Activated T-helper 1 cell treated with anti-CD3 and anti-CD28 coated beads, Interleukin-12 subunit alpha, Interleukin-12 subunit beta, Interleukin-2, Interleukin-4 antibody, amounts not matched to agents 30 ng/mL and 10 ng/mL and 1 ng/mL, durations not matched to agents 14 hours and 24 hours and 36 hours (primary cell): ENCODE measurements around the gene PANX1. TPM values are rescaled to one million over a fixed set of nuclear protein-coding genes. Genes with fewer than 3 reads are reported as not detected.

Experiments
- DNase-seq: peaks from one replicate; pipeline ENCODE4 v3.0.0; 2021; ENCODE audit warnings: low spot score
- H3K27ac Mint-ChIP-seq: one replicate; pipeline ENCODE4 v1.8.0; 2021; ENCODE audit warnings: mild to moderate bottlenecking, mixed read lengths
- H3K27me3 Mint-ChIP-seq: one replicate; pipeline ENCODE4 v1.8.0; 2022; ENCODE audit warnings: mild to moderate bottlenecking, moderate library complexity, mixed read lengths; ENCODE audit not compliant: insufficient read depth
- H3K36me3 Mint-ChIP-seq: one replicate; pipeline ENCODE4 v1.8.0; 2021; ENCODE audit warnings: low read depth, mixed read lengths
- H3K4me1 Mint-ChIP-seq: one replicate; pipeline ENCODE4 v1.8.0; 2021; ENCODE audit warnings: low read depth, mixed read lengths
- H3K4me3 Mint-ChIP-seq: one replicate; pipeline ENCODE4 v1.8.0; 2021; ENCODE audit warnings: mild to moderate bottlenecking, moderate library complexity, mixed read lengths
- H3K9me3 Mint-ChIP-seq: one replicate; pipeline ENCODE4 v1.8.0; 2021; ENCODE audit warnings: mixed read lengths
- intact Hi-C: fragments of 100-400 bp; cut with micrococcal nuclease; formaldehyde crosslinking; loops from one replicate; pipeline ENCODE4 v1.15.1; 2024
- total RNA-seq: library from RNA; stranded (reverse); gene quantifications from 2 replicates; pipeline ENCODE4 v1.2.3, GENCODE V29; 2022

PANX1 gene
- total RNA-seq, 1 donor from 2014 or later: 20.8 TPM

DNA sequence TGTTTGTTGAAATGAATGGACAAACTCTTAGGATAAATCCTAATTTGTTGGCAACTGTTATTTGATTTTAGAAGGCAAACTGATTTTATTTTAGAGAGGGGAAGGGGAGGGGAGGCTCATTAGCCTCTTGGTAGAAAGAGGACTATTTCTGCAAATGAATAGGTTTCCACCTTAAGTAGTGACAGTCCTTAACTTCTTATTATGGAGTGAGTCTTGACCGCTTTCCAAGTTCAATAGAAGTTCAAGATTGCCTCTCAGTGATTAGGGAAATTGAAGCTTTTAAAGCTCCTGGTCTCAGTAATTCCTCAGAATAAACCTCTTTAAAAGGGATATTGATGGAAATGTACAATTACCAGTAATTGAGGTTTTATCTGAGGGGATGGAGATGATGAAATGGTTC, 55.7 kb downstream of the PANX1 start:
- intact Hi-C loops: loop anchor here (1.0 to 5.0 kb wide), 3 partner anchors 37 to 320 kb away; partner anchors contain the start of gene PANX1
- Mint-ChIP-seq H3K27ac (no peak overlapping the region), H3K4me1 (no peaks in the 10 kb centered on the region), H3K4me3 (no peak overlapping the region), H3K27me3 (no peaks in the 10 kb centered on the region), H3K36me3 (peaks cover 13% of the 10 kb centered on the region), H3K9me3 (peaks cover 4% of the 10 kb centered on the region)
- DNase-seq: no peak

DNA sequence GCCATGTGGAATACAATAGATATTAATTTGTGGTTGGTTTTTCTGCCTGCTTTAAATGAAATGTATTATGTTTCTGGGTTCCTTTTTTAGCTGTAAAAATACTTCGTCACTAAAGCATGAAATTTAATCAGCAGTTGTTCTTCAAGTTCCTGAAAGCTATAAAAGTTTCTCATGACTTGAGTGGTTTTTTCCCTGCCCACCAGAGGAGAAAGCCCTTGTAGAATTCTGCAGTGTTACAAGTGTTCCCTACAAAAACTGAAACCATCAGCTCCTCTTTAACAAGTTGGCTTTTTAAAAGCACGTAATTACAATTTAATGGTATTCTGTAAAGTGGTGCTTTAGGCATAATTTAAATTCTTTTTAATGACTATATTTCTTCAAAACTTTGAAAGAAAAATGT, 56.2 kb downstream of the PANX1 start:
- Mint-ChIP-seq H3K27me3 (no peaks in the 10 kb centered on the region), H3K27ac (no peak overlapping the region), H3K36me3 (peaks cover 13% of the 10 kb centered on the region), H3K4me3 (no peak overlapping the region), H3K9me3 (peaks cover 4% of the 10 kb centered on the region), H3K4me1 (no peaks in the 10 kb centered on the region)
- DNase-seq: no peak
- intact Hi-C loops: loop anchor here (1.0 to 5.0 kb wide), 3 partner anchors 38 to 319 kb away; partner anchors contain the start of gene PANX1

DNA sequence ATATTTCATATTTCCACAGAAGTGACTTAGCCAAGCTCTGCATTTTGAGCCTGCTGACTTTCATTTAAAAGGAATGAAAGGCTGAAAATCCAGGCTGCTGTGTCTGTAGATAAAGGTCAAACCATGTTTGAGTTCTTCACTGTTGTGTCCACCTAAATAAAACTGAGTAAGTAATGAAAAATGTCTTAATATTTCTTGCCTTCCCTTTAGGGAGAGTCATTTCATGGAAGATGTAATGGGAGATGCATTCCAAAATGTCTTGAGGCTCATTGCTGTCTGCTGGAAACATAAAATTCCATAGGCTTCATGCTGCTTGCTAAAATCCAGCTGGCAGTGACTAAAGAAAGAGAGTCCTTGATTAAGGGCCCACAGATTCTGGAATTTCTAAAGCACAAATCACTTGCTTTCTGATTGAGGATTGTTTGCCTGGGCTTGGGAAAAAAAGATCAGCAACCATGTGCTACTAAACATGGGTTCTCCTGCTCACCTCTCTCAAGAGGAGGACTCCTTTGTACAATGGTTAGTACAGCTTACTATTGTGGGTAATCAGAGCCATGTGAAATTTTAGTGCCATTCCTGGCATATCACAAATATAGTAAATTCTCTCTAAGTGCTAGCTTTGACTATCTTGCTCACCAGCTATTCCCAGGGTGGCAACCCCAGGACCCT, 56.9 kb downstream of the PANX1 start:
- no peaks in the 10 kb centered on the region for H3K27me3 Mint-ChIP-seq
- no peak for DNase-seq
- H3K27ac Mint-ChIP-seq: no peak overlapping the region
- H3K9me3 Mint-ChIP-seq: peaks cover 4% of the 10 kb centered on the region
- H3K36me3 Mint-ChIP-seq: peaks cover 10% of the 10 kb centered on the region
- H3K4me3 Mint-ChIP-seq: no peak overlapping the region
- H3K4me1 Mint-ChIP-seq: no peaks in the 10 kb centered on the region
- intact Hi-C loops: no loop called here

DNA sequence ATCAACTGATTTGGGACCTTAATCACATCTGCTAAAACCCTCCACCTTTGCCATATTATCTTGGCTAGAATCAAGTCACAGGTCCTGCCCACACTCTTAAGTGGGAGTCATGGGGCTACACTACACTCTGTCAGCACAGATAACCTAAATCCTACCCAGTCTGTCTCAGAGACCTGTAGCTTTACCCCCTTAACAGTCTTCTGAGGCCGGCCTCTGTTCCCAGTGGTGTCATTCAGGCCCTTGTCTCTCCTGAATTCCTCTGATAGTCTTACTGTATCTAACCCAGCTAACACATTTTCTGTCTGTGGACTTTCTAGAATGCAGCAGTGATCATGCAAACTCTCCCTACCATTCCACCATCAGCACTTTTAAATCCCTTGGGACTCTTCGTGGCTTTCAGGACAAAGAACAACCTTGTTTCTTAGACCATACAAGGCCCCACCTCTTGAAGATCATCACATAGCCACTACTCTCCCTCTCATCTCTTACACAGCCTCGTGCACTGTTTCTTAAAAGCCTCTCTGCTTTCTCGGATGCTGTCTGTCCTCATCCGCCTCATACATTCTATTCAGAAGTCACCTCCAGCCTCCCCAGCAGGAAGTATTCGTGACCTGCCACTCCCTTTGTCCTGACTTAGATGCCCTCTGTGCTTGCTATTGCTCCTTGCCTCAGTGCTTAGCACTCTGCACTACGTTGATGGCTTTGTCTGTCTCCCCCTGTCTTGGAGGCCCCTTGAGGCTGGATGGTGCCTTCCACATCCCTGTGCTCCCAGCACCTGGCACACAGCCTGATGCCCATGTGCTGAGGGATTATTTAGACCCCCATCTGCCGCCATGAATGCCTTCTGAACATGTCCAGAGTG, 57.9 kb downstream of the PANX1 start:
- Mint-ChIP-seq H3K27me3 (no peaks in the 10 kb centered on the region), H3K9me3 (peaks cover 4% of the 10 kb centered on the region), H3K27ac (no peak overlapping the region), H3K4me1 (no peaks in the 10 kb centered on the region), H3K4me3 (no peak overlapping the region), H3K36me3 (peaks cover 2% of the 10 kb centered on the region)
- intact Hi-C loops: no loop called here
- no peak for DNase-seq

DNA sequence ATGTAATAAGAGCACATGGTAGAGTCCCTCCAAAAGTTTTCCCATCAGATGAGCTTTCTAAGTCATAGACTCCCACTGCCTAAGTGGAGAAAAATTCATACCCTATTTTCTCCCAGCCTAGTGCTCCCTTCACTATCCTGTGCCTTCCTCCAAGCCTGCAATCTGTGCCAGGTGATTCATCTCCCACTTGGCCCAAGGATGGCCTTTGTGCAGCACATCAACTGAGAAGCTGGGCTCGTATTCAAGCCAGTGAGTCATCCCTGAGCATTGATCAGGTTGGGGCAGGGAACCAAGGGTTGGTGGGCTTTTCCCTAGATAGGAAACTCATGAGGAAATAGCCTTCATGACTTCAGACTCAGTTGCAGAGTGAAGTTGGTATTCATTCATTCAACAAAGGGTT, 64.6 kb downstream of the PANX1 start:
- no peaks in the 10 kb centered on the region for H3K4me1 Mint-ChIP-seq
- intact Hi-C loops: no loop called here
- H3K27ac Mint-ChIP-seq: no peak overlapping the region
- no peak for DNase-seq
- peaks cover 9% of the 10 kb centered on the region for H3K9me3 Mint-ChIP-seq
- no peak overlapping the region for H3K4me3 Mint-ChIP-seq
- H3K36me3 Mint-ChIP-seq: no peaks in the 10 kb centered on the region
- no peaks in the 10 kb centered on the region for H3K27me3 Mint-ChIP-seq

DNA sequence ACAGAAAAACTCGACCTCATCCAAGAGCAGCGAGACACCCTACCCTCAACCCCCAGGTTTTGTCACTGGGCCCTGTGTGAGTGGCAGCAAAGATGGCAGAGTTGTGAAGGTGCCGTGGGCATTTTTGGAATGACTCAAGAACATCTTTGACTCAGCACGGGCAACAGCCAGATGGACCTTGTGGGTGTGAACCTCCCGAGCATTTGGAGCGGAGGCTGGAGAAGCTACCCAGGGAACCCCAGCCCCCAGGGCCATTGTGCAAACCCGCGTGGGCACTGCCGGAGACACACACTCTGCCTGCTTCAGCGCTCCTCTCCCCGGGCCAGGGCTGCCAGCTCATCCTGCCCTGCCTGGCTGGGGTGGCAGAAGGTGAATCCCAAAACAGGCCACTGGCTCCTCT, 66.1 kb downstream of the PANX1 start:
- H3K4me3 Mint-ChIP-seq: no peak overlapping the region
- no peak overlapping the region for H3K27ac Mint-ChIP-seq
- no peak for DNase-seq
- H3K27me3 Mint-ChIP-seq: no peaks in the 10 kb centered on the region
- intact Hi-C loops: no loop called here
- H3K9me3 Mint-ChIP-seq: peaks cover 5% of the 10 kb centered on the region
- H3K4me1 Mint-ChIP-seq: no peaks in the 10 kb centered on the region
- H3K36me3 Mint-ChIP-seq: no peaks in the 10 kb centered on the region

DNA sequence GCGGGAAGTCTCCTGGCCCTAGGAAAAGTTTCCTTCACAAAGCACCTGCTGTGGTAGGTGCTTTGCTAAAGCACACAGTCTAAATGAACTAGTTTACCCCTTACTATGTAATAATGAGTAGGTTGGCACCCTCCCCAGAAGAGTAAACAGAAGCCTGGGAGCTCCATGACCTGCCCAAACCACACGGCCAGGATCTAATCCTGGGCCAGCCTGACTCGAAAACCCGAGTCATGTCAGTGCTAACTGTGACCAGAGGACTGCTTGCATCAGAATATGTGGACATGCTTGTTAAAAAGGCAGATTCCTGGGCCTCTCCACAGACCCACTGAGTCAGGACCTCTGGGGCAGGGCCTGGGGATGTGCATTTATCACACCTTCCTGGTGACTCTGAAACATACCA, 67.7 kb downstream of the PANX1 start:
- intact Hi-C loops: no loop called here
- Mint-ChIP-seq H3K4me1 (no peaks in the 10 kb centered on the region), H3K9me3 (peaks cover 5% of the 10 kb centered on the region), H3K27ac (no peak overlapping the region), H3K36me3 (no peaks in the 10 kb centered on the region), H3K4me3 (no peak overlapping the region), H3K27me3 (no peaks in the 10 kb centered on the region)
- DNase-seq: no peak

DNA sequence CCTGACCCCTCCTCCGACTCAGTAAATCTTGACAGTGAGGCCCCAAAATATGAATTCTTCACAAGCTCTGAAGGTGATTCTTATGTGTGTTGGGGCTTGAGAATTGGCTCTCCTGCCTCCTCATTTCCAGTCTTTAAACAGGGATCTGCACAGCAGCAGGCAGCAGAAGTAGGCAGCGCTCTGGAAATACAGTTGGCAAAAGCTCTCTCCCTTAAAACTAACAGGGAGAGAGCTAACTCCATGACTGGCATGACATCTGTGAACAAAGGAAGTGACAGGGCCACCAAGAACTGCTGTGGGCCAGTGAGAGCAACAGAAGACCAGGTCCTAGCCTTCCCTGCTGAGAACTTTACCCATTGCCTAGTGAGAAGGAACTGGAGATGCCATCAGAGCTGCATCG, 70.1 kb downstream of the PANX1 start:
- no peak overlapping the region for H3K27ac Mint-ChIP-seq
- intact Hi-C loops: no loop called here
- DNase-seq: no peak
- no peaks in the 10 kb centered on the region for H3K9me3 Mint-ChIP-seq
- no peaks in the 10 kb centered on the region for H3K36me3 Mint-ChIP-seq
- H3K27me3 Mint-ChIP-seq: peaks cover 2% of the 10 kb centered on the region
- no peaks in the 10 kb centered on the region for H3K4me1 Mint-ChIP-seq
- no peak overlapping the region for H3K4me3 Mint-ChIP-seq

DNA sequence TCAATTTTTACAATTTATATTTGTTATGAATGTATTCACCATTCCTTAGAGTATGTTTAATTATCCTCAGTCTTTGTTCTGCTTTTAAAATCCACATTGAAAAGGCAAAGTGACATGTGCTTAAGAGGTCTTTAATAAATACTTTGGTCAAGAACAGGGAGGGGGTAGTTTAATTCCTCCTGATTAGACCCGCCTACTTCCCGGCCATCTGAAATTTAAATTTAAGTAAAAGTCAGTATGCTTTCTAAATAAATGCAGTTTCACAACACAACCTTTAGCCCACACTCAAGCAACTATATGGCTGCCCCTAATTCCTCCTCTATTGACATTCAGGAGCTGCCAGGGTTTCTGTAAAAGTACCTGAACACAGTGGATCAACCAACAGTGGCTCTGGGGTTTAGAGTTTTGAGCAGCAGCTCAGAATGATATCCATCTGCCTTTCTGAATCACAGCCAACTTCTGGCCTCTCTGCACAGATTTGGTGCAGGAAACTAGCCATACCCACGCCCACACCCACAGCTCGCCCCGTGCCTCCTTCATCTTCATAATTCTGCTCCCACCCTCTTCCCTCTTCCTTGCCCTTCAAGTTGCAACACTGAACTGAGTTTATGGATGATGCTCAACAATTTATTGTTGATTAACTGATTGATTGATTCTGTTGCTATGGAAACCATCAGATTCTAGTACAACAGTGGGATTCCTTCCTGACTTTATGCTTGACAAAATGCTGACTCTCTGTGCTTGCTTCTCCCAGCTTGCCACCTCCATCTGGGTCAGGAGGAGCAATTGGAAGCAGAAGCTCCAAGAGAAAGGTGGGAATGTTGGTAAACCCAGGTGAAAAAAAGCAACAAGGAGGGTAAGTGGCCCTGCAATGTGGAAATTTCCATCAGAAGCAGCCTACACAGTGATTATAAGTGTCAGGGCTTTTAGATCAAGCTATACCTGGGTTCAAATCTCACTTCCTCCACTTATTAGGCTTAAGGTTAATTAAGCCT, 70.8 kb downstream of the PANX1 start:
- Mint-ChIP-seq H3K4me1 (no peaks in the 10 kb centered on the region), H3K4me3 (no peak overlapping the region), H3K36me3 (no peaks in the 10 kb centered on the region), H3K9me3 (no peaks in the 10 kb centered on the region), H3K27me3 (peaks cover 2% of the 10 kb centered on the region), H3K27ac (no peak overlapping the region)
- DNase-seq: no peak
- intact Hi-C loops: no loop called here

DNA sequence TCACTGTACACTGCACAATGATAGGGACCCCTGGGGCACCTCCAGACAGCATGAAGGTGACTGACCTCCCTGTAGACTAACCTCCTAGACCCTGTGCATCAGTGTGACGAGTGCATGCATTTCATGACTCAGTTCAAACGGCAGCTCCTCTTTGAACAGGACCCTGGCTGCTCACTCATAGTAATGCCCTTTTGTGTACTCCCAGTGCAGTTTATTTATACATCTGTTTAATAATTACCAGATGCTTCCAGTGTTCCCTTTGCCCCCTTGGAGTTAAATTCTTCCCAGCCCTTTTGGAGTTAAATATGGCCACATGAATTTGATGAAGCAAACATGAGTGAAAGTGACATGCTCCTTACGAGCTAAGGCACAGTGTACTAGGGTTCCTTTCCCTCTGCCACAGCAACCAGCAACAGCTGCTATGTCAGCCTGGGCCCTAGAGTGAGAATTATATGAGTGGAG, 72.4 kb downstream of the PANX1 start:
- intact Hi-C loops: no loop called here
- Mint-ChIP-seq H3K4me1 (no peaks in the 10 kb centered on the region), H3K36me3 (no peaks in the 10 kb centered on the region), H3K9me3 (no peaks in the 10 kb centered on the region), H3K27ac (no peak overlapping the region), H3K27me3 (peaks cover 7% of the 10 kb centered on the region), H3K4me3 (no peak overlapping the region)
- DNase-seq: no peak

DNA sequence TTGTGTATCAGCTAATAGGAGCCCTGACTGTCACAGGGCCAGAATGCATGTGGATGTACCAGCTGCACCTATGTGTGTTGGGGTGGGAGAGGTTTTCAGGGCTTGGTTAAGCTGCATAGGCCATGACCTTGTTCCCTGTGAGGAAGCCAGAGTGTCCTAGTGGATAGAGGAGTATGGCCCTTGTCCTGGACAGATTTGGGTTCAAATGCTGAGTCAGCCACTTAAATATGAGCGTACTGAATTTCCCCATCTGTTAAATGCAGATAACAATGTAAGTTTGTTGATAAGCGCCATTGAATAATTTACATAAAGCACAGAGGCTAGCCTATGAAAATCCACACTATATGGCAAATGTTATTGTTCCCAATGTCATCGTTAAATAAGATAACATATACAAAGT, 74.4 kb downstream of the PANX1 start:
- Mint-ChIP-seq H3K4me1 (no peaks in the 10 kb centered on the region), H3K27ac (no peak overlapping the region), H3K4me3 (no peak overlapping the region), H3K9me3 (no peaks in the 10 kb centered on the region), H3K27me3 (peaks cover 7% of the 10 kb centered on the region), H3K36me3 (no peaks in the 10 kb centered on the region)
- no peak for DNase-seq
- intact Hi-C loops: no loop called here

DNA sequence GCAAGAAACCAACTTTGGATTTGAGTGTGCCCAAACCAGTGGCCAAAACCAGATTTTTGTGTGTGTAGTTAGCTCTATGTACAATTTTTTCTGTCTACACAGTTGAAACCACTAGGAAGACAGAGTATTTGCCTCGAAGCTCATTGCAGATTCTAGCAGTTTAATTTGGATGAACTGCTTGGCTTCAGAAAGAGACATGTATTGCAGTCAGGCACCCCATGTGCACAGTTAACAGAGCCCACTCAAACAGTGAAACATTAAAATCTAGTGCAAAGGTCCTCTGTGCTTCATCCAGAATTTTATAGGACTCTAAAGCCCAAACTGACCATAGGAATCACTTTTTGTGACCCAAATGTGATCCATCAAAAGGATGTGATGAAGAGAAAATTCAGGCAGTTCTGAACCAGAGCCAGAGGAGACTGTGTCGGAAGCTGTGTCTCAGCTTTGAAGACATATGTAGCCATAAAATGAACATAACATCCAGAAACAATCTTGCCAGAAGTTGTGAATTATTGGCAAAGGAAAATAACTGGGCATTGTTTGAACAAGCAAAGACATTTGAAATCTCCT, 82.7 kb downstream of the PANX1 start:
- H3K27me3 Mint-ChIP-seq: peaks cover 4% of the 10 kb centered on the region
- intact Hi-C loops: no loop called here
- DNase-seq: no peak
- no peaks in the 10 kb centered on the region for H3K9me3 Mint-ChIP-seq
- H3K4me3 Mint-ChIP-seq: no peak overlapping the region
- no peaks in the 10 kb centered on the region for H3K4me1 Mint-ChIP-seq
- H3K36me3 Mint-ChIP-seq: no peaks in the 10 kb centered on the region
- no peak overlapping the region for H3K27ac Mint-ChIP-seq
